HepG2 (cell line): ENCODE results near the gene PPP3R1. TPM values are rescaled to one million over a fixed set of nuclear protein-coding genes. Genes with fewer than 3 reads are reported as not detected.

ENCODE experiments used
- ATRX ChIP-seq: sonication (generic); formaldehyde crosslinking; IDR thresholded peaks from 2 replicates; pipeline ENCODE4 v1.4.0; 2020; ENCODE audit warnings: missing genetic modification reagents, borderline replicate concordance
- GTF3A ChIP-seq: sonication (generic); formaldehyde crosslinking; conservative IDR thresholded peaks from 2 replicates; pipeline ENCODE4 v1.4.0; 2020; ENCODE audit warnings: mild to moderate bottlenecking, missing genetic modification reagents
- HDAC2 ChIP-seq: sonication (generic); formaldehyde crosslinking; IDR thresholded peaks from 2 replicates; pipeline ENCODE4 v1.4.0; 2020; ENCODE audit warnings: missing genetic modification reagents
- KDM4B ChIP-seq: sonication (generic); formaldehyde crosslinking; IDR thresholded peaks from 2 replicates; pipeline ENCODE4 v1.4.0; 2020; ENCODE audit warnings: missing genetic modification reagents
- KLF15 ChIP-seq: sonication (generic); formaldehyde crosslinking; IDR thresholded peaks from 2 replicates; pipeline ENCODE4 v1.8.1; 2023; ENCODE audit warnings: borderline replicate concordance, mild to moderate bottlenecking, inconsistent platforms, missing genetic modification reagents, mixed read lengths
- MAF1 ChIP-seq: sonication (generic); formaldehyde crosslinking; IDR thresholded peaks from 2 replicates; pipeline ENCODE4 v1.5.0; 2020; ENCODE audit warnings: missing genetic modification reagents, borderline replicate concordance
- MAFG ChIP-seq: sonication (generic); formaldehyde crosslinking; IDR thresholded peaks from 2 replicates; pipeline ENCODE4 v1.5.1; 2020; ENCODE audit warnings: mild to moderate bottlenecking, missing genetic modification reagents
- MIER3 ChIP-seq: IDR thresholded peaks from 2 replicates; pipeline ENCODE4 v1.6.1; 2016; ENCODE audit warnings: missing compliant biosample characterization, borderline replicate concordance
- POGZ ChIP-seq: sonication (generic); formaldehyde crosslinking; IDR thresholded peaks from 2 replicates; pipeline ENCODE4 v1.4.0; 2020; ENCODE audit warnings: mild to moderate bottlenecking, missing genetic modification reagents
- RFXANK ChIP-seq: IDR thresholded peaks from 2 replicates; pipeline ENCODE4 v1.6.1; 2016
- RXRA ChIP-seq: sonication (generic); formaldehyde crosslinking; IDR thresholded peaks from 2 replicates; pipeline ENCODE4 v1.5.1; 2020; ENCODE audit warnings: missing genetic modification reagents
- ZBTB20 ChIP-seq: sonication (generic); formaldehyde crosslinking; IDR thresholded peaks from 2 replicates; pipeline ENCODE4 v1.8.1; 2023; ENCODE audit warnings: missing genetic modification reagents, low read depth, mild to moderate bottlenecking, borderline replicate concordance
- ZNF230 ChIP-seq: sonication (generic); formaldehyde crosslinking; IDR thresholded peaks from 2 replicates; pipeline ENCODE4 v1.4.0; 2020; ENCODE audit warnings: mild to moderate bottlenecking, missing genetic modification reagents
- ZNF354B ChIP-seq: sonication (generic); formaldehyde crosslinking; IDR thresholded peaks from 2 replicates; pipeline ENCODE4 v1.8.0; 2022; ENCODE audit warnings: mild to moderate bottlenecking, missing genetic modification reagents
- ZNF773 ChIP-seq: sonication (generic); formaldehyde crosslinking; IDR thresholded peaks from 2 replicates; pipeline ENCODE4 v1.4.0; 2020; ENCODE audit warnings: missing genetic modification reagents, borderline replicate concordance
- ZSCAN20 ChIP-seq: sonication (generic); formaldehyde crosslinking; IDR thresholded peaks from 2 replicates; pipeline ENCODE4 v1.4.0; 2020; ENCODE audit warnings: missing genetic modification reagents, mild to moderate bottlenecking, borderline replicate concordance
- polyA plus RNA-seq, 8 experiments: library from polyadenylated mRNA; depleted of rRNA in 3 of 8; stranded (reverse) in 7 of 8; unstranded in 1 of 8; fragments of >200 nt; fragmentation: Illumina TruSeq in 4 of 8; extraction: Trizol in 4 of 8; gene quantifications; 2 replicates each; pipeline versions ENCODE4 v1.2.1 to v1.2.3, GENCODE V29; 2011 to 2016; ENCODE audit warnings: low read depth in 4 of 8, missing spikeins in 1 of 8, mixed read lengths in 1 of 8; ENCODE audit not compliant: insufficient read depth in 1 of 8
- total RNA-seq, 5 experiments: library from RNA; depleted of rRNA; stranded (reverse); fragments of >200 nt; fragmentation: Illumina TruSeq; extraction: Trizol; gene quantifications; 2 replicates each; pipeline ENCODE4 v1.2.3, GENCODE V29; 2016; ENCODE audit warnings: low read depth in 1 of 5
- TF ChIP-seq, protein P1 (sequence below), 2 experiments: sonication (generic) in 1 of 2; formaldehyde crosslinking in 1 of 2; IDR thresholded peaks; 2 replicates each; pipeline versions ENCODE4 v1.4.0 to v1.6.1; 2018 to 2020; ENCODE audit warnings: missing genetic modification reagents in 2 of 2, borderline replicate concordance in 1 of 2, low read depth in 1 of 2, mild to moderate bottlenecking in 1 of 2, missing biosample characterization in 1 of 2
- TF ChIP-seq, protein P2 (sequence below): IDR thresholded peaks from 2 replicates; pipeline ENCODE4 v1.6.1; 2016; ENCODE audit warnings: mild to moderate bottlenecking, missing biosample characterization, missing genetic modification reagents
- TF ChIP-seq, protein P3 (sequence below): sonication (generic); formaldehyde crosslinking; IDR thresholded peaks from 2 replicates; pipeline ENCODE4 v1.4.0; 2020; ENCODE audit warnings: mild to moderate bottlenecking, missing genetic modification reagents
- TF ChIP-seq, protein P4 (sequence below): IDR thresholded peaks from 2 replicates; pipeline ENCODE4 v1.4.0; 2020; ENCODE audit warnings: mild to moderate bottlenecking, missing genetic modification reagents
- TF ChIP-seq, protein P5 (sequence below): sonication (generic); formaldehyde crosslinking; IDR thresholded peaks from 2 replicates; pipeline ENCODE4 v1.5.0; 2020; ENCODE audit warnings: missing genetic modification reagents

PPP3R1 gene
- total and polyA plus RNA-seq, 2 of the 13 experiments (the other 11 are each of a cell fraction or from before 2014, with no cell fraction given), result 11.6 to 25.7 TPM

DNA sequence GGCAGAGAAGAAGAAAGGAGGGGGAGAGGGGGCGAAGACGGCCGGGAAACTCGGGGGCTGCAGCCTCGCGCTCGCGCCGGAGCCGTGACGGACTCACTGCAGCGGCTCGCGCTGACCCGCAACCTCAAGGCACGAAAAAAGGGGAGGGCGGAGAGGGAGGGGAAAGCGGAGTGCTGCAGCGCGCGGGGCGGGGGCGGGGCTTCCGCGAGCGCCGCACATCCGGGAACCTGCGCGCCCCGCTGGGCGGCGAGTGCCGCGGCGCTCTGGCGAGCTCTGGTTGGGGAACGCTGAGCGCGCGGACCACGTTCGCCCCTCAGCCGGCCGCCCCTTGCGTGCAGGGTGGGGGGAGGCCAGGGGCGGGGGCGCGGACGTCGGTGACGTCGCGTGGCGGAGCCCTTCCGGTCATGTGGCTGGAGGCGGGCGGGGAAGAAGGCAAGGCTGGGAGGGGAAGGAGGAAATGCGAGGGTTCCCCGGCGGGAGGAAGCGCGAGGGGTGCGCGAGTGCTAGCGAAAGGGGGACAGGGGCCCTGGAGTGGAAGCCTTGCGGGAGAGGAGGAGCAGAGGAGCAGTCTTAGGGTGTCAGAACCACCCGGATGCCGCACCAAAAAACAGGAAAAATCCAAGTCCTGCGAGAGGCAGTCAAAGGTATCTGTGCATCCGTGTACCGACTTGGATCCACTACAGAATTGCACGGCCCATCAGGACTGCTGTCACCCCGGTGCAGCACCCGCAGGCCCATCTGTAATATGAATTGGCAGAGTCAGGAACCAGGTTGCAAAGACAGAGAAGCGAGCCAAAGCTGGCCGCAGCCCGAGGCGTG lies at the start of gene PPP3R1 (continued):
- TF ChIP-seq, protein P1, sequence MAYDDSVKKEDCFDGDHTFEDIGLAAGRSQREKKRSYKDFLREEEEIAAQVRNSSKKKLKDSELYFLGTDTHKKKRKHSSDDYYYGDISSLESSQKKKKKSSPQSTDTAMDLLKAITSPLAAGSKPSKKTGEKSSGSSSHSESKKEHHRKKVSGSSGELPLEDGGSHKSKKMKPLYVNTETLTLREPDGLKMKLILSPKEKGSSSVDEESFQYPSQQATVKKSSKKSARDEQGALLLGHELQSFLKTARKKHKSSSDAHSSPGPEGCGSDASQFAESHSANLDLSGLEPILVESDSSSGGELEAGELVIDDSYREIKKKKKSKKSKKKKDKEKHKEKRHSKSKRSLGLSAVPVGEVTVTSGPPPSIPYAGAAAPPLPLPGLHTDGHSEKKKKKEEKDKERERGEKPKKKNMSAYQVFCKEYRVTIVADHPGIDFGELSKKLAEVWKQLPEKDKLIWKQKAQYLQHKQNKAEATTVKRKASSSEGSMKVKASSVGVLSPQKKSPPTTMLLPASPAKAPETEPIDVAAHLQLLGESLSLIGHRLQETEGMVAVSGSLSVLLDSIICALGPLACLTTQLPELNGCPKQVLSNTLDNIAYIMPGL (CRISPR knock-in tag; IDR thresholded peaks at IDR 0.05; ENCODE audit: borderline replicate concordance in 1 of 2, low read depth in 1 of 2), result peak; percentile 53 to 78; a peak in 3 of 4 replicates
- TF ChIP-seq, protein P2, sequence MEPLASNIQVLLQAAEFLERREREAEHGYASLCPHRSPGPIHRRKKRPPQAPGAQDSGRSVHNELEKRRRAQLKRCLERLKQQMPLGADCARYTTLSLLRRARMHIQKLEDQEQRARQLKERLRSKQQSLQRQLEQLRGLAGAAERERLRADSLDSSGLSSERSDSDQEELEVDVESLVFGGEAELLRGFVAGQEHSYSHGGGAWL (CRISPR knock-in tag), result peak; percentile 93
- 0 out of 2 replicates have a peak, but pooled peaks have one; percentile 87 for TF ChIP-seq ZNF354B (CRISPR knock-in tag)
- no peak for TF ChIP-seq ZSCAN20 (CRISPR knock-in tag)
- TF ChIP-seq KDM4B (CRISPR knock-in tag), result peak; percentile 49; the same call in 1 of the 2 replicates
- peak; percentile 67 for TF ChIP-seq HDAC2 (CRISPR knock-in tag)
- peak; percentile 82; the same call in 1 of the 2 replicates for TF ChIP-seq ZNF230 (CRISPR knock-in tag)
- TF ChIP-seq, protein P3, sequence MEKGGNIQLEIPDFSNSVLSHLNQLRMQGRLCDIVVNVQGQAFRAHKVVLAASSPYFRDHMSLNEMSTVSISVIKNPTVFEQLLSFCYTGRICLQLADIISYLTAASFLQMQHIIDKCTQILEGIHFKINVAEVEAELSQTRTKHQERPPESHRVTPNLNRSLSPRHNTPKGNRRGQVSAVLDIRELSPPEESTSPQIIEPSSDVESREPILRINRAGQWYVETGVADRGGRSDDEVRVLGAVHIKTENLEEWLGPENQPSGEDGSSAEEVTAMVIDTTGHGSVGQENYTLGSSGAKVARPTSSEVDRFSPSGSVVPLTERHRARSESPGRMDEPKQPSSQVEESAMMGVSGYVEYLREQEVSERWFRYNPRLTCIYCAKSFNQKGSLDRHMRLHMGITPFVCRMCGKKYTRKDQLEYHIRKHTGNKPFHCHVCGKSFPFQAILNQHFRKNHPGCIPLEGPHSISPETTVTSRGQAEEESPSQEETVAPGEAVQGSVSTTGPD (CRISPR knock-in tag), result no peak
- TF ChIP-seq MAFG (CRISPR knock-in tag), result no peak
- TF ChIP-seq MAF1, result no peak
- TF ChIP-seq MIER3, result peak; percentile 89; the same call in 1 of the 2 replicates
- TF ChIP-seq ZBTB20 (CRISPR knock-in tag), result peak; percentile 93; the same call in 1 of the 2 replicates
- no peak for TF ChIP-seq GTF3A
- TF ChIP-seq RFXANK (CRISPR knock-in tag), result no peak
- TF ChIP-seq KLF15 (CRISPR knock-in tag), result peak; percentile 67; the same call in 1 of the 2 replicates
- TF ChIP-seq, protein P4, sequence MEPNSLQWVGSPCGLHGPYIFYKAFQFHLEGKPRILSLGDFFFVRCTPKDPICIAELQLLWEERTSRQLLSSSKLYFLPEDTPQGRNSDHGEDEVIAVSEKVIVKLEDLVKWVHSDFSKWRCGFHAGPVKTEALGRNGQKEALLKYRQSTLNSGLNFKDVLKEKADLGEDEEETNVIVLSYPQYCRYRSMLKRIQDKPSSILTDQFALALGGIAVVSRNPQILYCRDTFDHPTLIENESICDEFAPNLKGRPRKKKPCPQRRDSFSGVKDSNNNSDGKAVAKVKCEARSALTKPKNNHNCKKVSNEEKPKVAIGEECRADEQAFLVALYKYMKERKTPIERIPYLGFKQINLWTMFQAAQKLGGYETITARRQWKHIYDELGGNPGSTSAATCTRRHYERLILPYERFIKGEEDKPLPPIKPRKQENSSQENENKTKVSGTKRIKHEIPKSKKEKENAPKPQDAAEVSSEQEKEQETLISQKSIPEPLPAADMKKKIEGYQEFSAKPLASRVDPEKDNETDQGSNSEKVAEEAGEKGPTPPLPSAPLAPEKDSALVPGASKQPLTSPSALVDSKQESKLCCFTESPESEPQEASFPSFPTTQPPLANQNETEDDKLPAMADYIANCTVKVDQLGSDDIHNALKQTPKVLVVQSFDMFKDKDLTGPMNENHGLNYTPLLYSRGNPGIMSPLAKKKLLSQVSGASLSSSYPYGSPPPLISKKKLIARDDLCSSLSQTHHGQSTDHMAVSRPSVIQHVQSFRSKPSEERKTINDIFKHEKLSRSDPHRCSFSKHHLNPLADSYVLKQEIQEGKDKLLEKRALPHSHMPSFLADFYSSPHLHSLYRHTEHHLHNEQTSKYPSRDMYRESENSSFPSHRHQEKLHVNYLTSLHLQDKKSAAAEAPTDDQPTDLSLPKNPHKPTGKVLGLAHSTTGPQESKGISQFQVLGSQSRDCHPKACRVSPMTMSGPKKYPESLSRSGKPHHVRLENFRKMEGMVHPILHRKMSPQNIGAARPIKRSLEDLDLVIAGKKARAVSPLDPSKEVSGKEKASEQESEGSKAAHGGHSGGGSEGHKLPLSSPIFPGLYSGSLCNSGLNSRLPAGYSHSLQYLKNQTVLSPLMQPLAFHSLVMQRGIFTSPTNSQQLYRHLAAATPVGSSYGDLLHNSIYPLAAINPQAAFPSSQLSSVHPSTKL (CRISPR knock-in tag), result peak; percentile 70; the same call in 1 of the 2 replicates
- peak; percentile 93 for TF ChIP-seq POGZ (CRISPR knock-in tag)
- TF ChIP-seq ZNF773 (CRISPR knock-in tag), result peak; percentile 67; the same call in 1 of the 2 replicates
- TF ChIP-seq, protein P5, sequence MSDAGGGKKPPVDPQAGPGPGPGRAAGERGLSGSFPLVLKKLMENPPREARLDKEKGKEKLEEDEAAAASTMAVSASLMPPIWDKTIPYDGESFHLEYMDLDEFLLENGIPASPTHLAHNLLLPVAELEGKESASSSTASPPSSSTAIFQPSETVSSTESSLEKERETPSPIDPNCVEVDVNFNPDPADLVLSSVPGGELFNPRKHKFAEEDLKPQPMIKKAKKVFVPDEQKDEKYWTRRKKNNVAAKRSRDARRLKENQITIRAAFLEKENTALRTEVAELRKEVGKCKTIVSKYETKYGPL (CRISPR knock-in tag), result no peak
- TF ChIP-seq ATRX (CRISPR knock-in tag), result 0 out of 2 replicates have a peak, but pooled peaks have one; percentile 50
- 0 out of 2 replicates have a peak, but pooled peaks have one; percentile 63 for TF ChIP-seq RXRA (CRISPR knock-in tag)
